NB4 (cell line): ENCODE data around the gene MTX1.
A peak's percentile ranks its signal among the peaks of the same experiment; 100 is the strongest.

Source experiments
- CTCF ChIP-seq: IDR thresholded peaks from one replicate; pipeline ENCODE4 v1.5.1; 2012; ENCODE audit warnings: low read depth, low read length
- MYC ChIP-seq: IDR thresholded peaks from 2 replicates; pipeline ENCODE4 v1.6.1; 2011; ENCODE audit warnings: low read depth, low read length
- POLR2A ChIP-seq: IDR thresholded peaks from 2 replicates; pipeline ENCODE4 v1.6.1; 2011; ENCODE audit warnings: mild to moderate bottlenecking; ENCODE audit not compliant: insufficient read length; ENCODE audit errors: extremely low read depth

- no peak for TF ChIP-seq CTCF
- TF ChIP-seq POLR2A: no peak
- TF ChIP-seq MYC: 0 out of 2 replicates have a peak, but pooled peaks have one; percentile 11
Observed at GRCh38 chr1:155218854-155219591, 10.5 kb downstream of the MTX1 start.
